ENCODE data around the gene VPS54. TPM values are rescaled to one million over a fixed set of nuclear protein-coding genes. Genes with fewer than 3 reads are reported as not detected.

VPS54 gene
- total RNA-seq, 4 donors from 2014 or later = 27.1 to 36.7 (median 27.9) TPM

GRCh38 chr2:63983986-63984605 is 35.1 kb downstream of the VPS54 start:
- TF ChIP-seq CTCF (IDR thresholded peaks at IDR 0.05; ENCODE audit: low read depth) = no peak

DNA sequence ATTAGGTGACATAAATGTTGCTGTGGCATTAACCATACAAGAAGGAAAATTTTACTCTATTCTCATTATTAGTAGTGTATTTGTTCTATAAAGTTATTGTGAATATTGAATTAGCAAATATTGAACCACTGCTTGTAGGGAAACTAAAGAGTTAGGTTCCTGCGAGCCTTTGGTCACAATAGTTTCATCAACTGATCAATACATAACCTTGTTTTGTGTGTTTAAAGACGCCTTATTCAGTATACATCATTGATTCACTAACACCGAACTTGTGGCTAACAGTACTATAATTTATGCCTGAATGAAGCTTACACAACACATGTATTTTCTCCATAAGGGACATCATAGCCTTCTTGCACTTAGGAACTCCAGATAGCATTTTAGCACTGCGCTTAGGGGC is 36.9 kb downstream of the VPS54 start:
- no peak for TF ChIP-seq CTCF (IDR thresholded peaks at IDR 0.05; ENCODE audit: low read depth)

GRCh38 chr2:63981702-63982103 is 37.5 kb downstream of the VPS54 start:
- TF ChIP-seq CTCF (IDR thresholded peaks at IDR 0.05; ENCODE audit: low read depth) = no peak

DNA sequence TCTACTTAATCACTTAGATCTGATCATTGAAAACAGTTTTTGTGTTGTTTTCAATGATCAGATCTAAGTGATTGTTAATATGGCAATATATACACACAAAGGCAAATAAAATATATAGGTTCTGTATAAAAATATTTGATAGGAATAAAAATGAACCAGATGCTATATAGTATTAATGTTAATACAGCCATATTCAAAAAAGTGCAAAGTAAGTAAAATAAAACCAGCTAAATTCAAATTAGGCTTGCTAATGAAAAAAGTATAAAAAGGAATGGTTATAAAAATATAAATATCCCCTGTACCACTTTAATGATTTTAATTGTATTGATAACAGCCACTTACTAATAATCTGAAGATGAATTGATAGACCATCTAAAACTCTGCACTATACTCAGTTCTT is 38.4 kb downstream of the VPS54 start:
- no peak for TF ChIP-seq CTCF (IDR thresholded peaks at IDR 0.05; ENCODE audit: low read depth)

- TF ChIP-seq CTCF (IDR thresholded peaks at IDR 0.05; ENCODE audit: low read depth) = no peak
Measured at GRCh38 chr2:63977904-63978303, 41.3 kb downstream of the VPS54 start.

- no peak for TF ChIP-seq CTCF (IDR thresholded peaks at IDR 0.05; ENCODE audit: low read depth)
Measured at GRCh38 chr2:63976125-63976510, 43.1 kb downstream of the VPS54 start.

- no peak for TF ChIP-seq CTCF (IDR thresholded peaks at IDR 0.05; ENCODE audit: low read depth)
Measured at GRCh38 chr2:63975437-63976124, 43.6 kb downstream of the VPS54 start.
